ENCODE measurements around the gene NEDD4.

Gene NEDD4

GRCh38 chr15:56001471-56002078 is 8.2 kb upstream of the NEDD4 start:
- FAIRE-seq: no peak
- DNase-seq (ENCODE audit: insufficient read length): no peak
- TF ChIP-seq POLR2AphosphoS5 (IDR thresholded peaks at IDR 0.05; ENCODE audit: low read depth, low read length) (no peak), TAF1 (IDR thresholded peaks at IDR 0.05; ENCODE audit: borderline replicate concordance, low read depth, low read length) (no peak), POLR2A (IDR thresholded peaks at IDR 0.05; ENCODE audit: low read depth, low read length) (no peak)

DNA sequence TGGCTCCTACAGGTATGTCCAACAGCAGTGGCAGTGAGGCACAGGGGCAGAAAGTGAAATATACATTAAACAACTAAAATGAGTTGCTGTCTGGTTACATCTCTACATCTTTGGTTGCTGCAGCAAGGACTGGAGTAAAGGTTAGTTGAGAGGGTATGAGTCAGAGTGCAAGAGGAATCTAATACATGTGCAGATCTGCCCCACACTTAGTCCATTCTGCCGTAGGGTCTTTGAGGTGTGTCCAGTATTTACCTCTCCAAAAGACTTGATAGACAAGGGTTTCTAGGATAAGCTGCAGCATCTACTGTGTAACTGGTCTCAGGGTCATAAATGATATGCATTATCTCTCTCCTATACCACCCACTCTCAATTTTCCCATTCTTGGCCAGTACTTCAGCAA is 6.2 kb upstream of the NEDD4 start:
- no peak for FAIRE-seq
- no peak for DNase-seq (ENCODE audit: insufficient read length)
- no peak for TF ChIP-seq POLR2AphosphoS5 (IDR thresholded peaks at IDR 0.05; ENCODE audit: low read depth, low read length)
- TF ChIP-seq TAF1 (IDR thresholded peaks at IDR 0.05; ENCODE audit: borderline replicate concordance, low read depth, low read length): no peak
- TF ChIP-seq POLR2A (IDR thresholded peaks at IDR 0.05; ENCODE audit: low read depth, low read length): no peak

- FAIRE-seq: no peak
- no peak for TF ChIP-seq TAF1 (IDR thresholded peaks at IDR 0.05; ENCODE audit: borderline replicate concordance, low read depth, low read length)
- no peak for TF ChIP-seq POLR2AphosphoS5 (IDR thresholded peaks at IDR 0.05; ENCODE audit: low read depth, low read length)
- TF ChIP-seq POLR2A (IDR thresholded peaks at IDR 0.05; ENCODE audit: low read depth, low read length): no peak
- no peak for DNase-seq (ENCODE audit: insufficient read length)
These were observed 5.1 kb upstream of the NEDD4 start for GRCh38 chr15:55998478-55998877.

- TF ChIP-seq POLR2AphosphoS5 (IDR thresholded peaks at IDR 0.05; ENCODE audit: low read depth, low read length): no peak
- no peak for TF ChIP-seq TAF1 (IDR thresholded peaks at IDR 0.05; ENCODE audit: borderline replicate concordance, low read depth, low read length)
- TF ChIP-seq POLR2A (IDR thresholded peaks at IDR 0.05; ENCODE audit: low read depth, low read length): no peak
- peak; percentile 9 for DNase-seq (ENCODE audit: insufficient read length)
- no peak for FAIRE-seq
These were observed 570 bp upstream of the NEDD4 start for GRCh38 chr15:55993804-55994560.

GRCh38 chr15:55992769-55993110 is 672 bp downstream of the NEDD4 start:
- TF ChIP-seq POLR2A (IDR thresholded peaks at IDR 0.05; ENCODE audit: low read depth, low read length): no peak
- no peak for TF ChIP-seq TAF1 (IDR thresholded peaks at IDR 0.05; ENCODE audit: borderline replicate concordance, low read depth, low read length)
- no peak for TF ChIP-seq POLR2AphosphoS5 (IDR thresholded peaks at IDR 0.05; ENCODE audit: low read depth, low read length)
- DNase-seq (ENCODE audit: insufficient read length) (no peak), FAIRE-seq (no peak)

DNA sequence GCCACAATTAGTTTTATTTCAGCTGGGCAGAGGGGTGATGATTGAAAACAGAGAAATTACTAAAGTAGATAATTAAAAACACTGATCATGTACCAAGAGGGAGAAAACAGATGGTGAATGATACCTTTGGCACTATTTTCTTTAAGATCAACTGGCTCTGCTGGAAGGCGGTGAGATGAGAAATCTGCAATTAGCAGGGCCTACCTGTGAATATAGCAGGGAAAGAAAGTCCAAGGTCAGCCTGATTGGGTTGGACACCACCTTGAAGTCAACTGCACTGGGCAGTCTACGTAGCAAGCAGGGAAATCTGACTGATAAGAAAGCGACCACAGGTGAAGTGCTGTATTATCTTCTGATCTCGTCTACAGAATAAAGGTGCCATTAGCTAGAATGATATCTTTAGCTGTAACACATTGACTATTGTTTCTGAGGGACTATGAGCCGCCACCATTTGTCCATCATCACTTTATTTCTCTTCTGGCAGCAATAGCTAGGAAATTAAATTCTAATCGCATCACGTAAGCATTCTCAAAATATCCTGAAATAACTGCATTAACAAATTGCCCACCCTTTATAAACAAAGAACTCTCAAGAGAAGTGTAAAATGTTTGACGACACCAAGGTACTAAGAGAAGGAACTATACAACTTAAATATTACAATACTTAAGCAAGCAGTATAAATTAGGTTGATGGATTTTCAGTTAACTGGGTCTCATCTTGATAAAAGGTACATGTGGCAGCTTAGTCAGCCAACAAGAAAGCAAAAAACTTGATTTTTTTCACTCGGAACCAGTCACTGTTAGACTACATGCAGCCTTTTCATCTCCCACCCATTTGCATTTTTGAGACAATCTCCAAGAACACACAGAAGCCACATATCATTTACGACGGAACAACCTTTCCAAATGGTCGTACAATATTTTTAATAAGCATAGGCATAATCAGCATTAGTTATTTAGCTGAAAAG is 1.3 kb downstream of the NEDD4 start:
- FAIRE-seq: no peak
- DNase-seq (ENCODE audit: insufficient read length): no peak

GRCh38 chr15:55990998-55991397 is 2.4 kb downstream of the NEDD4 start:
- TF ChIP-seq POLR2AphosphoS5 (IDR thresholded peaks at IDR 0.05; ENCODE audit: low read depth, low read length): no peak
- TF ChIP-seq POLR2A (IDR thresholded peaks at IDR 0.05; ENCODE audit: low read depth, low read length): no peak
- TF ChIP-seq TAF1 (IDR thresholded peaks at IDR 0.05; ENCODE audit: borderline replicate concordance, low read depth, low read length): no peak
- no peak for DNase-seq (ENCODE audit: insufficient read length)
- no peak for FAIRE-seq

More for the DNA sequence above, 1.3 kb downstream of the NEDD4 start:
- TF ChIP-seq TAF1 (IDR thresholded peaks at IDR 0.05; ENCODE audit: borderline replicate concordance, low read depth, low read length) (no peak), POLR2A (IDR thresholded peaks at IDR 0.05; ENCODE audit: low read depth, low read length) (no peak), POLR2AphosphoS5 (IDR thresholded peaks at IDR 0.05; ENCODE audit: low read depth, low read length) (no peak)

- no peak for FAIRE-seq
- TF ChIP-seq POLR2AphosphoS5 (IDR thresholded peaks at IDR 0.05; ENCODE audit: low read depth, low read length): no peak
- TF ChIP-seq TAF1 (IDR thresholded peaks at IDR 0.05; ENCODE audit: borderline replicate concordance, low read depth, low read length): no peak
- TF ChIP-seq POLR2A (IDR thresholded peaks at IDR 0.05; ENCODE audit: low read depth, low read length): no peak
These were observed 2.9 kb downstream of the NEDD4 start for GRCh38 chr15:55990516-55990915.

GRCh38 chr15:55989383-55989782 is 4.0 kb downstream of the NEDD4 start:
- no peak for FAIRE-seq
- DNase-seq (ENCODE audit: insufficient read length): no peak
- TF ChIP-seq POLR2AphosphoS5 (IDR thresholded peaks at IDR 0.05; ENCODE audit: low read depth, low read length) (no peak), TAF1 (IDR thresholded peaks at IDR 0.05; ENCODE audit: borderline replicate concordance, low read depth, low read length) (no peak), POLR2A (IDR thresholded peaks at IDR 0.05; ENCODE audit: low read depth, low read length) (no peak)

More at GRCh38 chr15:55990516-55990915, 2.9 kb downstream of the NEDD4 start:
- no peak for DNase-seq (ENCODE audit: insufficient read length)

- DNase-seq (ENCODE audit: insufficient read length): no peak
- no peak for TF ChIP-seq POLR2A (IDR thresholded peaks at IDR 0.05; ENCODE audit: low read depth, low read length)
- no peak for TF ChIP-seq POLR2AphosphoS5 (IDR thresholded peaks at IDR 0.05; ENCODE audit: low read depth, low read length)
- TF ChIP-seq TAF1 (IDR thresholded peaks at IDR 0.05; ENCODE audit: borderline replicate concordance, low read depth, low read length): no peak
- no peak for FAIRE-seq
These were observed 11.7 kb downstream of the NEDD4 start for GRCh38 chr15:55981582-55982249.

GRCh38 chr15:55980511-55980910 is 12.9 kb downstream of the NEDD4 start:
- TF ChIP-seq POLR2A (IDR thresholded peaks at IDR 0.05; ENCODE audit: low read depth, low read length): no peak
- no peak for TF ChIP-seq POLR2AphosphoS5 (IDR thresholded peaks at IDR 0.05; ENCODE audit: low read depth, low read length)
- TF ChIP-seq TAF1 (IDR thresholded peaks at IDR 0.05; ENCODE audit: borderline replicate concordance, low read depth, low read length): no peak
- no peak for FAIRE-seq
- no peak for DNase-seq (ENCODE audit: insufficient read length)
